Esophagus muscularis mucosa (tissue), 3 donors: ENCODE results near the gene MED13L.

ENCODE experiments used
- EP300 ChIP-seq: sonication (generic); formaldehyde crosslinking; IDR thresholded peaks from one replicate; pipeline ENCODE4 v1.6.1; 2017; ENCODE audit warnings: antibody characterized with exemption
- TF ChIP-seq, protein P1 (sequence below), 3 experiments: fragments of 200-600 bp in 2 of 3; fragments of 450-650 bp in 1 of 3; sonication (generic) in 2 of 3; IDR thresholded peaks; one replicate each; pipeline ENCODE4 v1.5.1; 2017 to 2019; ENCODE audit warnings: antibody characterized with exemption in 3 of 3, mild to moderate bottlenecking in 2 of 3, moderate library complexity in 1 of 3

DNA sequence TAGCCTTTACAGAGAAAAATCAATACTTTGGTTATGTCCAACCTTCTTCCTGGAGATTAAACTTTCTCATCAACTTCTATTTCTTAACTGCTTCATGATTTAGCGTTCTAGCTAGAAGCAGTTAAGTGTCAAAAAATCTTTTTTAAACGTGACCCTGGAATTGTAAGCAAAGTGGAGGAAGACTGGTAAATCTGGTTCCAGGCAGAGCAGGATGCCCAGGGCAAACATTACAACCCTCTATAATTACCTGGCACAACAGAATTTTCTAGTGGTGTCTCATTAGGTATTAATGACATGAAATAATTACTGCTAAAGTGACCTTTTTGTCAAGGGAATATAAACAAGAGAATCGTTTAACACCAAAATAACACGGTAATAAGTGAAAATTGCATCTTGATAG, 320.8 kb downstream of the MED13L start:
- TF ChIP-seq, protein P1, sequence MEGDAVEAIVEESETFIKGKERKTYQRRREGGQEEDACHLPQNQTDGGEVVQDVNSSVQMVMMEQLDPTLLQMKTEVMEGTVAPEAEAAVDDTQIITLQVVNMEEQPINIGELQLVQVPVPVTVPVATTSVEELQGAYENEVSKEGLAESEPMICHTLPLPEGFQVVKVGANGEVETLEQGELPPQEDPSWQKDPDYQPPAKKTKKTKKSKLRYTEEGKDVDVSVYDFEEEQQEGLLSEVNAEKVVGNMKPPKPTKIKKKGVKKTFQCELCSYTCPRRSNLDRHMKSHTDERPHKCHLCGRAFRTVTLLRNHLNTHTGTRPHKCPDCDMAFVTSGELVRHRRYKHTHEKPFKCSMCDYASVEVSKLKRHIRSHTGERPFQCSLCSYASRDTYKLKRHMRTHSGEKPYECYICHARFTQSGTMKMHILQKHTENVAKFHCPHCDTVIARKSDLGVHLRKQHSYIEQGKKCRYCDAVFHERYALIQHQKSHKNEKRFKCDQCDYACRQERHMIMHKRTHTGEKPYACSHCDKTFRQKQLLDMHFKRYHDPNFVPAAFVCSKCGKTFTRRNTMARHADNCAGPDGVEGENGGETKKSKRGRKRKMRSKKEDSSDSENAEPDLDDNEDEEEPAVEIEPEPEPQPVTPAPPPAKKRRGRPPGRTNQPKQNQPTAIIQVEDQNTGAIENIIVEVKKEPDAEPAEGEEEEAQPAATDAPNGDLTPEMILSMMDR (IDR thresholded peaks at IDR 0.05), result no peak
- TF ChIP-seq EP300, result no peak
